ENCODE data around the gene CELA3A.
"Not testable (repeated sequence)": the region's sequence is repeated elsewhere in the genome, so short reads cannot be mapped to it uniquely, and the experiment has no call there.

GRCh38 chr1:21985893-21986292 is 15.6 kb upstream of the CELA3A start:
- not testable (repeated sequence) for TF ChIP-seq CTCF (IDR thresholded peaks at IDR 0.05; ENCODE audit: borderline replicate concordance, extremely low read depth, low read length, poor library complexity, severe bottlenecking); EZH2 (IDR thresholded peaks at IDR 0.05; ENCODE audit: borderline replicate concordance, low read depth, low read length, severe bottlenecking)
